Fibroblast of lung (primary cell): ENCODE results near the gene MDFI. TPM values are rescaled to one million over a fixed set of nuclear protein-coding genes. Genes with fewer than 3 reads are reported as not detected.

Experiments
- DNase-seq, 2 donors: peaks; one replicate each; pipeline versions ENCODE4 v3.0.0 to v3.0.0-alpha.2; 2010; ENCODE audit warnings: low read depth in 2 of 2
- H2AFZ ChIP-seq: 2 replicates; pipeline ENCODE4 v1.5.1; 2012; ENCODE audit warnings: low read length, control low read depth, inconsistent platforms
- H3K27ac ChIP-seq: 2 replicates; pipeline ENCODE4 v1.5.1; 2011; ENCODE audit warnings: low read length, control low read depth; ENCODE audit not compliant: insufficient read depth
- H3K27me3 ChIP-seq: 2 replicates; pipeline ENCODE4 v1.5.1; 2011; ENCODE audit warnings: mild to moderate bottlenecking, low read length; ENCODE audit not compliant: control insufficient read depth, insufficient read depth
- H3K36me3 ChIP-seq: 2 replicates; pipeline ENCODE4 v1.5.1; 2011; ENCODE audit warnings: low read length; ENCODE audit not compliant: control insufficient read depth, insufficient read depth
- H3K4me1 ChIP-seq: 2 replicates; pipeline ENCODE4 v1.5.1; 2011; ENCODE audit warnings: low read length; ENCODE audit not compliant: control insufficient read depth, insufficient read depth; ENCODE audit errors: extremely low read depth
- H3K4me2 ChIP-seq: 2 replicates; pipeline ENCODE4 v1.5.1; 2011; ENCODE audit warnings: low read length, control low read depth; ENCODE audit not compliant: insufficient read depth; ENCODE audit errors: extremely low read depth
- H3K4me3 ChIP-seq, 4 experiments: fragments of 200-600 bp in 1 of 4; sonication (generic) in 1 of 4; replicated peaks in 1 of 4; 2 replicates each; pipeline ENCODE4 v1.5.1; 2011 to 2016; ENCODE audit warnings: low read length in 4 of 4, low read depth in 3 of 4, mild to moderate bottlenecking in 3 of 4, control low read depth in 2 of 4, inconsistent platforms in 1 of 4, mixed read lengths in 1 of 4; ENCODE audit not compliant: insufficient read depth in 1 of 4; ENCODE audit errors: control extremely low read depth in 1 of 4
- H3K79me2 ChIP-seq: 2 replicates; pipeline ENCODE4 v1.5.1; 2012; ENCODE audit warnings: mild to moderate bottlenecking, low read length, inconsistent platforms; ENCODE audit not compliant: control insufficient read depth, insufficient read depth
- H3K9ac ChIP-seq: 2 replicates; pipeline ENCODE4 v1.5.1; 2011; ENCODE audit warnings: mild to moderate bottlenecking, low read length, control low read depth; ENCODE audit not compliant: insufficient read depth
- H3K9me3 ChIP-seq: 2 replicates; pipeline ENCODE4 v1.5.1; 2012; ENCODE audit warnings: low read depth, low read length; ENCODE audit not compliant: control insufficient read depth, insufficient read depth
- H4K20me1 ChIP-seq: 2 replicates; pipeline ENCODE4 v1.5.1; 2011; ENCODE audit warnings: low read length; ENCODE audit not compliant: control insufficient read depth, insufficient read depth; ENCODE audit errors: extremely low read depth
- EZH2 ChIP-seq: IDR thresholded peaks from 2 replicates; pipeline ENCODE4 v1.5.1; 2012; ENCODE audit warnings: low read length, control low read depth, mild to moderate bottlenecking; ENCODE audit errors: missing control alignments
- polyA plus RNA-seq, 2 donors: library from polyadenylated mRNA; depleted of rRNA in 1 of 2; stranded (reverse) in 1 of 2; unstranded in 1 of 2; fragments of >200 nt; gene quantifications; 2 replicates each; pipeline ENCODE4 v1.2.1, GENCODE V29; 2011 to 2012; ENCODE audit warnings: missing spikeins in 1 of 2
- total RNA-seq: library from RNA; depleted of rRNA; stranded (reverse); fragments of >200 nt; gene quantifications from 2 replicates; pipeline ENCODE4 v1.2.1, GENCODE V29; 2014
- TF ChIP-seq, protein P1 (sequence below), 2 donors: IDR thresholded peaks in 1 of 2; conservative IDR thresholded peaks in 1 of 2; 1 replicate in 1 of 2; 2 replicates in 1 of 2; pipeline ENCODE4 v1.5.1; 2011 to 2012; ENCODE audit warnings: low read length in 2 of 2, control low read depth in 1 of 2, inconsistent platforms in 1 of 2, low read depth in 1 of 2, mild to moderate bottlenecking in 1 of 2

MDFI gene
- total and polyA plus RNA-seq, 2 donors (not counting 1 experiment from before 2014, with no cell fraction given): 0.17 TPM; not detected in 1

DNA sequence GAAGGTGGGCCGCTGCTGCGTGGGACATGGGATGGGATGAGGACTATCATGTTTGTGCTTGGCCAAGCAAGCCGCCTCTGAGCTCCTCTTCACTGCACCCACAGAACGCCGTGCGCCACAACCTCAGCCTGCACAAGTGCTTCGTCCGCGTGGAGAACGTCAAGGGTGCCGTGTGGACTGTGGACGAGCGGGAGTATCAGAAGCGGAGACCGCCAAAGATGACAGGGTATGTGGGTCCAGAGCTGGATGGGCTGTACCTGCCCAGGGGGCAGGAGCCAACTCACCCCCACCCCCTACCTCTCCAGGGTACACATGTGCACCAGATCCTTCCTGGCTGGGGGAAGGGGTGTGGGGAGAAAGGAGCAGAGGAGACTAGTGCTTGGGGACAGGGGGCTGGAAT lies 43.5 kb upstream of the MDFI start:
- H3K36me3 ChIP-seq: no peaks in the 10 kb centered on the region
- H3K27ac ChIP-seq: no peak overlapping the region
- H3K27me3 ChIP-seq: no peaks in the 10 kb centered on the region
- H3K4me3 ChIP-seq: no peak overlapping the region
- no peak for TF ChIP-seq EZH2
- TF ChIP-seq, protein P1, sequence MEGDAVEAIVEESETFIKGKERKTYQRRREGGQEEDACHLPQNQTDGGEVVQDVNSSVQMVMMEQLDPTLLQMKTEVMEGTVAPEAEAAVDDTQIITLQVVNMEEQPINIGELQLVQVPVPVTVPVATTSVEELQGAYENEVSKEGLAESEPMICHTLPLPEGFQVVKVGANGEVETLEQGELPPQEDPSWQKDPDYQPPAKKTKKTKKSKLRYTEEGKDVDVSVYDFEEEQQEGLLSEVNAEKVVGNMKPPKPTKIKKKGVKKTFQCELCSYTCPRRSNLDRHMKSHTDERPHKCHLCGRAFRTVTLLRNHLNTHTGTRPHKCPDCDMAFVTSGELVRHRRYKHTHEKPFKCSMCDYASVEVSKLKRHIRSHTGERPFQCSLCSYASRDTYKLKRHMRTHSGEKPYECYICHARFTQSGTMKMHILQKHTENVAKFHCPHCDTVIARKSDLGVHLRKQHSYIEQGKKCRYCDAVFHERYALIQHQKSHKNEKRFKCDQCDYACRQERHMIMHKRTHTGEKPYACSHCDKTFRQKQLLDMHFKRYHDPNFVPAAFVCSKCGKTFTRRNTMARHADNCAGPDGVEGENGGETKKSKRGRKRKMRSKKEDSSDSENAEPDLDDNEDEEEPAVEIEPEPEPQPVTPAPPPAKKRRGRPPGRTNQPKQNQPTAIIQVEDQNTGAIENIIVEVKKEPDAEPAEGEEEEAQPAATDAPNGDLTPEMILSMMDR (conservative IDR thresholded peaks at IDR 0.05 in 1 of 2, IDR thresholded peaks at IDR 0.05 in 1 of 2; ENCODE audit: low read depth in 1 of 2, low read length in 2 of 2): no peak
- no peak overlapping the region for H3K4me2 ChIP-seq
- no peak overlapping the region for H3K9ac ChIP-seq
- no peaks in the 10 kb centered on the region for H3K4me1 ChIP-seq
- H3K79me2 ChIP-seq: no peaks in the 10 kb centered on the region
- no peaks in the 10 kb centered on the region for H4K20me1 ChIP-seq
- no peak for DNase-seq
- H3K9me3 ChIP-seq: no peaks in the 10 kb centered on the region
- H2AFZ ChIP-seq: no peak overlapping the region

DNA sequence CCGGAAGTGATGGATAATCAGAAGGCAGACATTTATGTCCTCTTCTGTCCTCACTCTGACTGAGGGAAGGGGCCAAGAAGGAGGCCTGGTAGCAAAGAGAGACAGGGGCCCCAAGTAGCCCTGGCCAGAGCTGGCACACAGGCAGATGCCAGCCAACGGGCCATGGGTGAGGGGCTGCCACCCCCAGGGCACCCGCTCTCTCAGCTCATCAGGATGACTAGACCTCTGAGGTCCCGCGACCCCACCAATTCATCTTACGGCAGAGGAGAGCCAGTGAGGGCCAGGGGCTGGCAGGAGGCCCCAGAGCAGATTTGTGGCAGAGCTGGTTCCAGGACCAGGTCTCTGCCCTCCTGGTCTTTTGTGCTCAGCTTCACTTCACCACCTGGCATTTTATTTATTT lies 43.1 kb upstream of the MDFI start:
- no peak for DNase-seq
- Histone ChIP-seq H3K4me1 (no peaks in the 10 kb centered on the region), H4K20me1 (no peaks in the 10 kb centered on the region), H2AFZ (no peak overlapping the region), H3K4me2 (no peak overlapping the region), H3K36me3 (no peaks in the 10 kb centered on the region), H3K4me3 (no peak overlapping the region), H3K79me2 (no peaks in the 10 kb centered on the region), H3K9me3 (no peaks in the 10 kb centered on the region), H3K9ac (no peak overlapping the region), H3K27me3 (no peaks in the 10 kb centered on the region), H3K27ac (no peak overlapping the region)
- TF ChIP-seq EZH2: no peak
- TF ChIP-seq, protein P1 (conservative IDR thresholded peaks at IDR 0.05 in 1 of 2, IDR thresholded peaks at IDR 0.05 in 1 of 2; ENCODE audit: low read depth in 1 of 2, low read length in 2 of 2): no peak

DNA sequence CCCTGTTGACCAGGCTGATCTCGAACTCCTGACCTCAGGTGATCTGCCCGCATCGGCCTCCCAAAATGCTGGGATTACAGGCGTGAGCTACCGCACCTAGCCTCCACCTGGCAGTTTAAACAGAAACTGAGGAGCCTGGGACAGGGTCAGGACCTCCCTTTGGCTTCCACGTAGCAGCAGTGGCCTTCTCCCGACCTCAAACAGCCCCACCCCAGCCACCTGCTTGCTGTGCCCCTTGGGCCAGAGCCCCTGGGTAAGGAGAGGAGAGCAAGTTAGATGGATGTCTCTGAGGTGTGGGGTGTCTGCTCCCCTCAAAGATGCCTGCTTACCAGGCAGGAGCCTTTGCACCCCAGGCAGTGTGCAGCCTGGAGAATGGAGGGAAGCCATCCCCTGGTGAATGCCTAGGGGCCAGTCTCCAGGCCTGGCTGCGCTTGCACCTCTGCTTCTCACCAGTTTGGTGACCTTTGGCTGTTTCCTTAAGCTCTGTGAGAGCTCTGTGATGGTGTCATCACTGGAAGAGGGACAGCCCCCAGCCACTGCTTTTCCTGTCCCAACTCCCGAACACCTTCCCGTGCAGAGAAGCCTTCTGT lies 42.1 kb upstream of the MDFI start:
- Histone ChIP-seq H3K9me3 (no peaks in the 10 kb centered on the region), H3K4me3 (no peak overlapping the region), H3K27ac (no peak overlapping the region), H4K20me1 (no peaks in the 10 kb centered on the region), H3K9ac (no peak overlapping the region), H3K4me1 (no peaks in the 10 kb centered on the region), H3K36me3 (no peaks in the 10 kb centered on the region), H2AFZ (no peak overlapping the region), H3K79me2 (no peaks in the 10 kb centered on the region), H3K27me3 (no peaks in the 10 kb centered on the region), H3K4me2 (no peak overlapping the region)
- TF ChIP-seq, protein P1 (conservative IDR thresholded peaks at IDR 0.05 in 1 of 2, IDR thresholded peaks at IDR 0.05 in 1 of 2; ENCODE audit: low read depth in 1 of 2, low read length in 2 of 2): no peak
- DNase-seq: no peak
